ENCODE data around the gene FCRL6. TPM values are rescaled to one million over a fixed set of nuclear protein-coding genes. Genes with fewer than 3 reads are reported as not detected.

The FCRL6 gene
- total and polyA plus RNA-seq, 2 experiments from 2014 or later, result not detected

- Histone ChIP-seq H2AFZ (no peak overlapping the region), H3K4me2 (ENCODE audit: unreplicated experiment) (no peak overlapping the region), H3K9ac (no peak overlapping the region), H3K27ac (no peak overlapping the region), H3K4me1 (ENCODE audit: insufficient read depth) (peaks cover 23% of the 10 kb centered on the region), H3K4me3 (no peak overlapping the region), H4K20me1 (ENCODE audit: insufficient read depth) (no peaks in the 10 kb centered on the region), H3K9me2 (ENCODE audit: insufficient read depth) (no peaks in the 10 kb centered on the region), H3K9me3 (ENCODE audit: low read depth) (no peaks in the 10 kb centered on the region), H3K27me3 (replicated peaks; ENCODE audit: insufficient read depth) (no peaks in the 10 kb centered on the region), H3F3A (ENCODE audit: insufficient read depth) (peaks cover 25% of the 10 kb centered on the region), H3K36me3 (ENCODE audit: low read depth) (no peaks in the 10 kb centered on the region), H3K79me2 (ENCODE audit: insufficient read depth) (no peaks in the 10 kb centered on the region)
- no peak for TF ChIP-seq EZH2phosphoT487 (IDR thresholded peaks at IDR 0.05; ENCODE audit: insufficient read depth, low read depth)
- TF ChIP-seq EZH2 (IDR thresholded peaks at IDR 0.05; ENCODE audit: insufficient read depth, poor library complexity, severe bottlenecking), result no peak
- no peak for DNase-seq
- 82 to 83% methylated on average over 6 of the region's 6 CpGs for WGBS, 2 experiments (ENCODE audit: low coverage in 1 of 2, low lambda C conversion rate in 2 of 2, missing lambda C conversion rate in 2 of 2)
- in situ Hi-C loops (cut with MboI), result no loop called here
These were observed 55.7 kb downstream of the FCRL6 start for GRCh38 chr1:159857889-159858288.

- H3K36me3 ChIP-seq (ENCODE audit: low read depth), result no peaks in the 10 kb centered on the region
- peak overlapping the region; percentile 24; the same call in 1 of the 2 replicates for H3K27ac ChIP-seq
- no peaks in the 10 kb centered on the region for H3K9me2 ChIP-seq (ENCODE audit: insufficient read depth)
- no peak overlapping the region for H3K4me3 ChIP-seq
- WGBS, 2 experiments (ENCODE audit: low coverage in 1 of 2, low lambda C conversion rate in 2 of 2, missing lambda C conversion rate in 2 of 2), result 64 to 67% methylated on average over 7 of the region's 7 CpGs
- H4K20me1 ChIP-seq (ENCODE audit: insufficient read depth), result no peaks in the 10 kb centered on the region
- H3K9me3 ChIP-seq (ENCODE audit: low read depth), result no peaks in the 10 kb centered on the region
- peaks cover 12% of the 10 kb centered on the region for H3K4me1 ChIP-seq (ENCODE audit: insufficient read depth)
- in situ Hi-C loops (cut with MboI), result no loop called here
- no peak overlapping the region for H3K9ac ChIP-seq
- no peaks in the 10 kb centered on the region for H3K79me2 ChIP-seq (ENCODE audit: insufficient read depth)
- H3K27me3 ChIP-seq (replicated peaks; ENCODE audit: insufficient read depth), result no peaks in the 10 kb centered on the region
- no peak for TF ChIP-seq EZH2phosphoT487 (IDR thresholded peaks at IDR 0.05; ENCODE audit: insufficient read depth, low read depth)
- no peak for TF ChIP-seq EZH2 (IDR thresholded peaks at IDR 0.05; ENCODE audit: insufficient read depth, poor library complexity, severe bottlenecking)
- no peak overlapping the region for H3K4me2 ChIP-seq (ENCODE audit: unreplicated experiment)
- DNase-seq, result no peak
- H2AFZ ChIP-seq, result no peak overlapping the region
- peaks cover 14% of the 10 kb centered on the region; the same call in 1 of the 2 replicates for H3F3A ChIP-seq (ENCODE audit: insufficient read depth)
These were observed 57.7 kb downstream of the FCRL6 start for GRCh38 chr1:159859767-159860322.

- no peak overlapping the region for H3K4me2 ChIP-seq (ENCODE audit: unreplicated experiment)
- peak; percentile 74 for DNase-seq
- no peaks in the 10 kb centered on the region for H3K9me2 ChIP-seq (ENCODE audit: insufficient read depth)
- no peaks in the 10 kb centered on the region for H4K20me1 ChIP-seq (ENCODE audit: insufficient read depth)
- peak overlapping the region; percentile 24; the same call in 1 of the 2 replicates for H3K27ac ChIP-seq
- TF ChIP-seq EZH2 (IDR thresholded peaks at IDR 0.05; ENCODE audit: insufficient read depth, poor library complexity, severe bottlenecking) (no peak), EZH2phosphoT487 (IDR thresholded peaks at IDR 0.05; ENCODE audit: insufficient read depth, low read depth) (no peak)
- 4 to 6% methylated on average over 3 of the region's 3 CpGs for WGBS, 2 experiments (ENCODE audit: low coverage in 1 of 2, low lambda C conversion rate in 2 of 2, missing lambda C conversion rate in 2 of 2)
- H3K4me3 ChIP-seq, result no peak overlapping the region
- in situ Hi-C loops (cut with MboI), result no loop called here
- H2AFZ ChIP-seq, result no peak overlapping the region
- H3F3A ChIP-seq (ENCODE audit: insufficient read depth), result peaks cover 14% of the 10 kb centered on the region; the same call in 1 of the 2 replicates
- no peaks in the 10 kb centered on the region for H3K27me3 ChIP-seq (replicated peaks; ENCODE audit: insufficient read depth)
- H3K9me3 ChIP-seq (ENCODE audit: low read depth), result no peaks in the 10 kb centered on the region
- H3K4me1 ChIP-seq (ENCODE audit: insufficient read depth), result peaks cover 9% of the 10 kb centered on the region
- H3K79me2 ChIP-seq (ENCODE audit: insufficient read depth), result no peaks in the 10 kb centered on the region
- no peaks in the 10 kb centered on the region for H3K36me3 ChIP-seq (ENCODE audit: low read depth)
- no peak overlapping the region for H3K9ac ChIP-seq
These were observed 58.3 kb downstream of the FCRL6 start for GRCh38 chr1:159860456-159860855.

GRCh38 chr1:159861218-159861617, 59.1 kb downstream of the FCRL6 start:
- in situ Hi-C loops (cut with MboI), result no loop called here
- H3K9me3 ChIP-seq (ENCODE audit: low read depth), result no peaks in the 10 kb centered on the region
- no peak overlapping the region for H3K9ac ChIP-seq
- peaks cover 9% of the 10 kb centered on the region for H3K4me1 ChIP-seq (ENCODE audit: insufficient read depth)
- no peak overlapping the region for H3K27ac ChIP-seq
- peaks cover 14% of the 10 kb centered on the region; the same call in 1 of the 2 replicates for H3F3A ChIP-seq (ENCODE audit: insufficient read depth)
- DNase-seq, result no peak
- no peaks in the 10 kb centered on the region for H4K20me1 ChIP-seq (ENCODE audit: insufficient read depth)
- H3K9me2 ChIP-seq (ENCODE audit: insufficient read depth), result no peaks in the 10 kb centered on the region
- WGBS, 2 experiments (ENCODE audit: low coverage in 1 of 2, low lambda C conversion rate in 2 of 2, missing lambda C conversion rate in 2 of 2), result 66 to 72% methylated on average over 7 to 8 of the region's 8 CpGs
- H3K79me2 ChIP-seq (ENCODE audit: insufficient read depth), result no peaks in the 10 kb centered on the region
- H3K27me3 ChIP-seq (replicated peaks; ENCODE audit: insufficient read depth), result no peaks in the 10 kb centered on the region
- no peak overlapping the region for H3K4me2 ChIP-seq (ENCODE audit: unreplicated experiment)
- H3K4me3 ChIP-seq, result no peak overlapping the region
- no peaks in the 10 kb centered on the region for H3K36me3 ChIP-seq (ENCODE audit: low read depth)
- H2AFZ ChIP-seq, result no peak overlapping the region
- TF ChIP-seq EZH2 (IDR thresholded peaks at IDR 0.05; ENCODE audit: insufficient read depth, poor library complexity, severe bottlenecking) (no peak), EZH2phosphoT487 (IDR thresholded peaks at IDR 0.05; ENCODE audit: insufficient read depth, low read depth) (no peak)
